ENCODE results near the gene TBL1X. TPM values are rescaled to one million over a fixed set of nuclear protein-coding genes. Genes with fewer than 3 reads are reported as not detected.

Gene TBL1X
- total RNA-seq, 4 donors from 2014 or later = 25.3 to 54.1 (median 38.2) TPM

DNA sequence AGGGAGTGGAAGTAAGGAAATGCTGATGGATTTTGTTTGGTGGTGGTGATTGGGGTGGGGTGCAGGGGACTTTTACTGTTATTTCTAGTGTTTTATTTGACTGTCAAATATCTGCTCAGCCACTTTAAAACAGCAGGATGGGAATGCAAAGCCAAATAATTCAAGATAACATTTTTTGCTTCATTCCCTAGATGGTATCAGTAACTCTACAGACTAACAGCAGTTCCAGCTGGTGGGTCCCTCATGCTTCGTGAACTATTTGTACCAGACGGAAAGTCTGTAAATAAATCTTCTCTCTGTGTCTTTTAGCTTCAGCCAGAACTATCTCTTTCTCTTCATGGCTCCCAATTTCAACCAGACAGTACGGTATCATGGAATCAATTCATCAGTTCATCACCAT is 273.3 kb downstream of the TBL1X start:
- no peaks in the 10 kb centered on the region for H3K36me3 ChIP-seq
- 78% methylated on average over 3 of the region's 3 CpGs for WGBS
- no peak overlapping the region for H3K27ac ChIP-seq (replicated peaks in 1 of 4)
- no peak for DNase-seq (ENCODE audit: extremely low spot score)
- intact Hi-C loops (cut with DNase I) = no loop called here
- H3K9me3 ChIP-seq = peaks cover 0 to 2% (median 0%) of the 10 kb centered on the region in 4 donors
- TF ChIP-seq EP300 (IDR thresholded peaks at IDR 0.05) = no peak
- no peak for TF ChIP-seq CTCF (IDR thresholded peaks at IDR 0.05)
- no peak for TF ChIP-seq POLR2AphosphoS5 (IDR thresholded peaks at IDR 0.05)
- TF ChIP-seq POLR2A (IDR thresholded peaks at IDR 0.05; ENCODE audit: low read depth) = no peak
- H3K27me3 ChIP-seq = no peaks in the 10 kb centered on the region
- no peaks in the 10 kb centered on the region for H3K4me1 ChIP-seq
- H3K4me3 ChIP-seq = no peak overlapping the region

- intact Hi-C loops (cut with DNase I) = no loop called here
- no peak for DNase-seq (ENCODE audit: extremely low spot score)
- H3K27ac ChIP-seq (replicated peaks in 1 of 4) = no peak overlapping the region
These were observed 274.3 kb downstream of the TBL1X start for GRCh38 chrX:9739130-9739529.

DNA sequence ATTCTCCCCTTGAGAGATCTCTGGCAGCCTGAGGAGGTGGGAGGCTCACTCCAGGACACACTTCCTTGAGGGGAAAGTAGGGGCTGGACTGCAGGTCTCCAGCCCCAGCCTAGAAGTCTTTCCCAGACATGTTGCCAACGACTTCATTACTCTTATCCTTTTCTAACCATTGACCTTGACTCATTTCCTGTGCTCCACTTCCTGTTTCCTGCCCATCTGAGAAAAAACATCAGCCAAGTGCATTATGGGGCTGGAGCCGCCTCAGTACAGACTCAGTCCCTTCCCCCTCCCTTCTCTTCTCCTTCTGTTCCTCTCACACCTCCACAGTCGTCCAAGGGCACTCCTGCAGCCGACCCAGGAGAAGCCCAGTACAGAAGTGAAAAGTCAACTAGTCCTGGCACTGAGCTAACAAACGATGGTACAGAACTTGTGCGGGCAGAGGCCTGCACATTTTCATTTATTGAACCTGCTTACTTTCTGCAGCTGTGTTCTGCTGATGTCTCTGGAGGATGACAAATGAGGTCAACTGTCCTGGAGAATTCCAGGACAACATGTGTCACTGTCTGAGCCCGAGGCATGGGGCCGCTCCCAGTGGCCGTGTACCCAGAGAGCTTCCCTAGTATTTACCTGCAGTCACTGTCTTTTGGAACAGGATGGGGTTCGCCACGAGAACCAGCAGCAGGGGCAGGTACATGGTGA is 280.7 kb downstream of the TBL1X start:
- no peak overlapping the region for H3K4me3 ChIP-seq
- no peaks in the 10 kb centered on the region for H3K9me3 ChIP-seq
- DNase-seq (ENCODE audit: extremely low spot score) = no peak
- H3K27ac ChIP-seq (replicated peaks in 1 of 4) = no peak overlapping the region
- no peak for TF ChIP-seq POLR2A (IDR thresholded peaks at IDR 0.05; ENCODE audit: low read depth)
- TF ChIP-seq POLR2AphosphoS5 (IDR thresholded peaks at IDR 0.05) = no peak
- TF ChIP-seq EP300 (IDR thresholded peaks at IDR 0.05) = no peak
- TF ChIP-seq CTCF (IDR thresholded peaks at IDR 0.05) = no peak
- H3K27me3 ChIP-seq = no peaks in the 10 kb centered on the region
- WGBS = 74% methylated on average over 11 of the region's 11 CpGs
- no peaks in the 10 kb centered on the region for H3K4me1 ChIP-seq
- no peaks in the 10 kb centered on the region for H3K36me3 ChIP-seq
- intact Hi-C loops (cut with DNase I) = no loop called here

More at GRCh38 chrX:9739130-9739529, 274.3 kb downstream of the TBL1X start:
- TF ChIP-seq POLR2A (IDR thresholded peaks at IDR 0.05; ENCODE audit: low read depth) (no peak), POLR2AphosphoS5 (IDR thresholded peaks at IDR 0.05) (no peak), EP300 (IDR thresholded peaks at IDR 0.05) (no peak), CTCF (IDR thresholded peaks at IDR 0.05) (no peak)
- H3K9me3 ChIP-seq = no peaks in the 10 kb centered on the region
- 75% methylated on average over 4 of the region's 5 CpGs for WGBS
- no peaks in the 10 kb centered on the region for H3K27me3 ChIP-seq
- no peaks in the 10 kb centered on the region for H3K4me1 ChIP-seq
- H3K36me3 ChIP-seq = no peaks in the 10 kb centered on the region
- no peak overlapping the region for H3K4me3 ChIP-seq

- 48% methylated on average over 3 of the region's 3 CpGs for WGBS
- Histone ChIP-seq H3K4me1 (no peaks in the 10 kb centered on the region), H3K27me3 (no peaks in the 10 kb centered on the region), H3K9me3 (no peaks in the 10 kb centered on the region), H3K4me3 (no peak overlapping the region), H3K36me3 (no peaks in the 10 kb centered on the region), H3K27ac (replicated peaks in 1 of 4) (no peak overlapping the region)
- DNase-seq (ENCODE audit: extremely low spot score) = no peak
- intact Hi-C loops (cut with DNase I) = no loop called here
- TF ChIP-seq POLR2AphosphoS5 (IDR thresholded peaks at IDR 0.05) (no peak), POLR2A (IDR thresholded peaks at IDR 0.05; ENCODE audit: low read depth) (no peak), EP300 (IDR thresholded peaks at IDR 0.05) (no peak), CTCF (IDR thresholded peaks at IDR 0.05) (no peak)
These were observed 281.5 kb downstream of the TBL1X start for GRCh38 chrX:9746148-9746888.

All from esophagus muscularis mucosa (tissue), 4 donors.